DOHH2 (cell line): Measurements from ENCODE around the gene TTC33.

Experiments
- EZH2phosphoT487 ChIP-seq: fragments of 200-600 bp; sonication (generic); IDR thresholded peaks from 2 replicates; pipeline ENCODE4 v1.6.1; 2017; ENCODE audit warnings: borderline replicate concordance, mild to moderate bottlenecking, antibody characterized with exemption, low read length, moderate library complexity, mixed read lengths
- TF ChIP-seq, protein P1 (sequence below): fragments of 200-600 bp; sonication (generic); IDR thresholded peaks from one replicate; pipeline ENCODE4 v1.5.1; 2014; ENCODE audit warnings: antibody characterized with exemption, mild to moderate bottlenecking, low read depth, low read length; ENCODE audit not compliant: poor library complexity, severe bottlenecking

DNA sequence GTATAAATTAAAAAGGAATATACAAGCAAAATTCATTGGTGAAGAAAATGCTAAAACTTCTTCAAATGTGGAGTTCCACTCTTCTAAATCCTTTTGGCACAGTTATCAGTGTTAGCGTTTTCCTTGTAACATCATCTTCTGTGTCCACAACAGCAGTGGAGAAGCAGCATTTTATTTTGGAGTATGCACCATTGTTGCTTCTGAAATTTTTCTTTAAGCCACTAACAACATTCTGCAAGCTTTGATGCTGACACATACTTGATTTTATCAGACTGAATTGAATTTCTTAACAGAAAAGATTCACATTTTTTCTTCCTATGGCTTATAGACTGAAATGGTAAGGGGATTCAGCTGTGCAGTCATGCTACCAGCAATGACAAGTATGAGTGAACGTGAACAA, 136.8 kb downstream of the TTC33 start:
- TF ChIP-seq, protein P1, sequence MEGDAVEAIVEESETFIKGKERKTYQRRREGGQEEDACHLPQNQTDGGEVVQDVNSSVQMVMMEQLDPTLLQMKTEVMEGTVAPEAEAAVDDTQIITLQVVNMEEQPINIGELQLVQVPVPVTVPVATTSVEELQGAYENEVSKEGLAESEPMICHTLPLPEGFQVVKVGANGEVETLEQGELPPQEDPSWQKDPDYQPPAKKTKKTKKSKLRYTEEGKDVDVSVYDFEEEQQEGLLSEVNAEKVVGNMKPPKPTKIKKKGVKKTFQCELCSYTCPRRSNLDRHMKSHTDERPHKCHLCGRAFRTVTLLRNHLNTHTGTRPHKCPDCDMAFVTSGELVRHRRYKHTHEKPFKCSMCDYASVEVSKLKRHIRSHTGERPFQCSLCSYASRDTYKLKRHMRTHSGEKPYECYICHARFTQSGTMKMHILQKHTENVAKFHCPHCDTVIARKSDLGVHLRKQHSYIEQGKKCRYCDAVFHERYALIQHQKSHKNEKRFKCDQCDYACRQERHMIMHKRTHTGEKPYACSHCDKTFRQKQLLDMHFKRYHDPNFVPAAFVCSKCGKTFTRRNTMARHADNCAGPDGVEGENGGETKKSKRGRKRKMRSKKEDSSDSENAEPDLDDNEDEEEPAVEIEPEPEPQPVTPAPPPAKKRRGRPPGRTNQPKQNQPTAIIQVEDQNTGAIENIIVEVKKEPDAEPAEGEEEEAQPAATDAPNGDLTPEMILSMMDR, result no peak
- no peak for TF ChIP-seq EZH2phosphoT487
